H1 (cell line): ENCODE results near the gene GALNTL6. TPM values are rescaled to one million over a fixed set of nuclear protein-coding genes. Genes with fewer than 3 reads are reported as not detected.

Experiments used
- CHD7 ChIP-seq: fragments of 300-600 bp; sonication (generic); IDR thresholded peaks from 2 replicates; pipeline ENCODE4 v1.7.1; 2012; ENCODE audit warnings: low read length, moderate library complexity, mild to moderate bottlenecking, inconsistent platforms; ENCODE audit not compliant: insufficient replicate concordance
- E2F6 ChIP-seq: IDR thresholded peaks from 2 replicates; pipeline ENCODE4 v1.6.1; 2012; ENCODE audit warnings: inconsistent platforms
- GABPA ChIP-seq: IDR thresholded peaks from 2 replicates; pipeline ENCODE4 v1.6.1; 2011; ENCODE audit warnings: mild to moderate bottlenecking, low read length, moderate library complexity, borderline replicate concordance; ENCODE audit not compliant: insufficient read depth
- POLR2A ChIP-seq, 2 experiments: IDR thresholded peaks; 1 replicate in 1 of 2; 2 replicates in 1 of 2; pipeline ENCODE4 v1.6.1; 2011; ENCODE audit warnings: low read depth in 2 of 2, low read length in 2 of 2, mild to moderate bottlenecking in 2 of 2; ENCODE audit errors: control extremely low read depth in 1 of 2
- RFX5 ChIP-seq: IDR thresholded peaks from 2 replicates; pipeline ENCODE4 v1.6.1; 2011; ENCODE audit warnings: low read depth, low read length, improper control_type of control experiment, borderline replicate concordance
- SP4 ChIP-seq: IDR thresholded peaks from 2 replicates; pipeline ENCODE4 v1.6.1; 2012; ENCODE audit warnings: low read length, inconsistent platforms
- polyA plus RNA-seq, 7 experiments: library from polyadenylated mRNA; depleted of rRNA in 3 of 7; stranded (reverse) in 5 of 7; unstranded in 2 of 7; fragments of >200 nt in 5 of 7; fragments of 200-250 nt in 2 of 7; gene quantifications; 1 replicate in 5 of 7; 2 replicates in 1 of 7; 4 replicates in 1 of 7; pipeline versions ENCODE4 v1.2.1 to v1.2.3, GENCODE V29; 2011 to 2013; ENCODE audit warnings: missing spikeins in 2 of 7, mixed read lengths in 2 of 7
- total RNA-seq: library from RNA; stranded (reverse); fragmentation: NEBNext Ultra II Directional; extraction: Animal tissue kit (Norgen Biotek cat#: 25700); gene quantifications from 2 replicates; pipeline ENCODE4 v1.2.1, GENCODE V29; 2021

Gene GALNTL6
- total and polyA plus RNA-seq, 2 of the 8 experiments (the other 6 are each of a cell fraction or from before 2014, with no cell fraction given): 0.03 to 0.32 TPM

GRCh38 chr4:171928336-171928735 is 115.1 kb downstream of the GALNTL6 start (continued):
- TF ChIP-seq CHD7: no peak
- no peak for TF ChIP-seq E2F6
- no peak for TF ChIP-seq POLR2A (IDR thresholded peaks at IDR 0.05; ENCODE audit: control extremely low read depth in 1 of 2, low read depth in 2 of 2, low read length in 2 of 2)
- TF ChIP-seq RFX5: no peak
- TF ChIP-seq GABPA: no peak
- TF ChIP-seq SP4: no peak
